ENCODE measurements around the gene TECPR2. TPM values are rescaled to one million over a fixed set of nuclear protein-coding genes. Genes with fewer than 3 reads are reported as not detected.

TECPR2 gene
- total and polyA plus RNA-seq, 2 of the 13 experiments (the other 11 are each of a cell fraction or from before 2014, with no cell fraction given) = 3.5 to 5.7 TPM

GRCh38 chr14:102524451-102525218 is 161.9 kb downstream of the TECPR2 start (continued):
- TF ChIP-seq SNAPC4 (CRISPR knock-in tag; IDR thresholded peaks at IDR 0.05) (0 out of 2 replicates have a peak, but pooled peaks have one; percentile 69), SIX4 (CRISPR knock-in tag; IDR thresholded peaks at IDR 0.05) (peak; percentile 14), ZNF562 (CRISPR knock-in tag; IDR thresholded peaks at IDR 0.05; ENCODE audit: borderline replicate concordance) (no peak), ZNF17 (CRISPR knock-in tag; IDR thresholded peaks at IDR 0.05) (no peak), ZNF678 (CRISPR knock-in tag; IDR thresholded peaks at IDR 0.05) (0 out of 2 replicates have a peak, but pooled peaks have one; percentile 74), U2AF2 (IDR thresholded peaks at IDR 0.05; ENCODE audit: low read depth, low read length) (no peak), MAFK (conservative IDR thresholded peaks at IDR 0.05 in 1 of 2, IDR thresholded peaks at IDR 0.05 in 1 of 2; ENCODE audit: low read length in 2 of 2) (no peak), ZNF234 (CRISPR knock-in tag; conservative IDR thresholded peaks at IDR 0.05) (no peak), SAP130 (CRISPR knock-in tag; IDR thresholded peaks at IDR 0.05; ENCODE audit: low read depth) (peak; percentile 81), SETDB1 (CRISPR knock-in tag; IDR thresholded peaks at IDR 0.05; ENCODE audit: borderline replicate concordance) (no peak), MED8 (CRISPR knock-in tag; IDR thresholded peaks at IDR 0.05; ENCODE audit: insufficient replicate concordance) (no peak), ZNF484 (CRISPR knock-in tag; IDR thresholded peaks at IDR 0.05; ENCODE audit: borderline replicate concordance, low read depth) (no peak; the same call in 1 of the 2 replicates), E2F5 (CRISPR knock-in tag; conservative IDR thresholded peaks at IDR 0.05) (no peak), ZKSCAN1 (IDR thresholded peaks at IDR 0.05; ENCODE audit: low read length) (no peak), RARA (CRISPR knock-in tag; IDR thresholded peaks at IDR 0.05) (peak; percentile 43; the same call in 1 of the 2 replicates), KLF12 (CRISPR knock-in tag; IDR thresholded peaks at IDR 0.05; ENCODE audit: borderline replicate concordance) (no peak), ZNF784 (CRISPR knock-in tag; IDR thresholded peaks at IDR 0.05; ENCODE audit: borderline replicate concordance) (peak; percentile 73; the same call in 1 of the 2 replicates), ZNF441 (CRISPR knock-in tag; IDR thresholded peaks at IDR 0.05; ENCODE audit: borderline replicate concordance) (peak; percentile 74; the same call in 1 of the 2 replicates), ZFP91 (CRISPR knock-in tag; IDR thresholded peaks at IDR 0.05; ENCODE audit: borderline replicate concordance) (peak; percentile 81; the same call in 1 of the 2 replicates), RFX3 (CRISPR knock-in tag; IDR thresholded peaks at IDR 0.05) (peak; percentile 34; the same call in 1 of the 2 replicates)
